Small intestine (tissue), 7 donors: ENCODE measurements around the gene MPST. TPM values are rescaled to one million over a fixed set of nuclear protein-coding genes. Genes with fewer than 3 reads are reported as not detected.

Experiments
- DNase-seq, 2 donors: peaks; one replicate each; pipeline versions ENCODE4 v3.0.0 to v3.0.0-alpha.2; 2013
- FAIRE-seq: peaks from 2 replicates; lab custom pipeline; 2012; peaks lifted over from hg19 to GRCh38; lab: Jason Lieb, UNC
- H3K27ac ChIP-seq, 3 donors: one replicate each; pipeline ENCODE4 v1.5.1; 2013; ENCODE audit warnings: low read length in 2 of 3, mild to moderate bottlenecking in 2 of 3, control low read depth in 1 of 3, inconsistent platforms in 1 of 3, low read depth in 1 of 3, moderate library complexity in 1 of 3
- H3K27me3 ChIP-seq, 3 donors: one replicate each; pipeline ENCODE4 v1.6.1; 2013; ENCODE audit warnings: low read length in 3 of 3, inconsistent platforms in 1 of 3; ENCODE audit not compliant: control insufficient read depth in 3 of 3, insufficient read depth in 3 of 3
- H3K36me3 ChIP-seq, 3 donors: one replicate each; pipeline ENCODE4 v1.6.1; 2013; ENCODE audit warnings: low read length in 3 of 3, inconsistent platforms in 1 of 3, low read depth in 1 of 3, mild to moderate bottlenecking in 1 of 3, moderate library complexity in 1 of 3; ENCODE audit not compliant: control insufficient read depth in 3 of 3, insufficient read depth in 2 of 3
- H3K4me1 ChIP-seq, 3 donors: one replicate each; pipeline ENCODE4 v1.6.1; 2013; ENCODE audit warnings: low read length in 2 of 3, inconsistent platforms in 1 of 3, low read depth in 1 of 3, mild to moderate bottlenecking in 1 of 3, moderate library complexity in 1 of 3; ENCODE audit not compliant: control insufficient read depth in 3 of 3, insufficient read depth in 2 of 3
- H3K4me3 ChIP-seq, 3 donors: one replicate each; pipeline ENCODE4 v1.5.1; 2013; ENCODE audit warnings: low read length in 3 of 3, control low read depth in 1 of 3, inconsistent platforms in 1 of 3, low read depth in 1 of 3, mild to moderate bottlenecking in 1 of 3, moderate library complexity in 1 of 3
- H3K9me3 ChIP-seq, 2 donors: one replicate each; pipeline ENCODE4 v1.6.1; 2013; ENCODE audit warnings: low read depth in 1 of 2, low read length in 1 of 2; ENCODE audit not compliant: control insufficient read depth in 2 of 2, insufficient read depth in 1 of 2
- WGBS, 3 donors: extraction: QIAGEN DNeasy Blood & Tissue Kit; methylation state at CpG; one replicate each; pipeline ENCODE4 v1.1.7; 2013; 5-methylcytosine and 5-hydroxymethylcytosine counted together
- polyA plus RNA-seq, 4 donors: library from polyadenylated mRNA; stranded (reverse) in 3 of 4; unstranded in 1 of 4; fragments of 200-250 nt in 3 of 4; fragments of 120-200 nt in 1 of 4; gene quantifications; one replicate each; pipeline versions ENCODE4 v1.2.1 to v1.2.3, GENCODE V29; 2013
- donor health status: healthy with polysubstance abuse.
- donor health status: control.
- donor health status: control.
- donor health status: Bipolar disorder and iron deficiency.
- donor health status: healthy.

MPST gene
- polyA plus RNA-seq, 4 donors: 192 to 549 (median 305) TPM

DNA sequence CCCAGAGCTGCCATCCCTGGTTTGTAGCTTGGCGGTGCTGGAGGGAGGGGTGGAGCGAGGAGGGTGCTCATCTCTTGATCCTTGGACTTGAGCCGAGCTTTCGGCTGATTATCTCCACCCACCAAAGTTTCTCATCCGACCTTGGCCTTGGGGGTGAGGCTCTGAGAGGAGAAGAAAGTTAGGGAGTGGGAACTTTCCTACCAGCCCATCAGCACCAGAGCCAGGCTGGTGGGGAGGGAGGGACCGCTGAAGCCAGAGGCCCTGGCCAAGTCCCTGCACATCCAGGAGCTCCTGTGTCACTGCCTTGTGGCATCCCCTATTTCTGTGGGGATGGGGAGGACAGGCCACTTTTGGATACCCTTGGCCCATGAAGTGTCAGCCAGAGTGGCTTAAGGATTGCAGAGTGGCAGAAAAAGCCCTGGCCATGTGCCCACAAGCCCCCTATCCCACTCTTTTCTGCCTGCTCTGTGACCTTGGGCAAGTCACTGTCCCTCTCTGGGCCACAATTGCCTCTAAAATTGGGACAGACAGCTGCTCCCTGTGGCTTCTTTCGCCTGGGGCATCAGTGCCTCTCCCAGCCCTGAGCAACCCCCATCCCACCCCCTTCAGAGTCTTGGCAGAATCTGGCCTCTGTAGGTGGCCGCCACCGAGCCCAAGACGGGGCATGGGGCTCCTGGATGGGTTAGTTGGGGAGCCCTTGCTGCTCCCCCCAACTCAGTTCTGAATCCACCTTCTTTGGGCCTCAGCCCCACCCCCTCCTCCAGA is 42.3 kb downstream of the MPST start:
- no peak for FAIRE-seq
- H3K4me3 ChIP-seq: no peak overlapping the region
- DNase-seq: no peak
- H3K9me3 ChIP-seq: no peaks in the 10 kb centered on the region
- WGBS, 3 donors: 43 to 72% (median 64%) methylated on average over 10 of the region's 10 CpGs
- peaks cover 0 to 47% (median 0%) of the 10 kb centered on the region in 3 donors for H3K4me1 ChIP-seq
- peak overlapping the region in 1 of 3 donors; percentile 52 for H3K27ac ChIP-seq
- peaks cover 0 to 35% (median 6%) of the 10 kb centered on the region in 3 donors for H3K36me3 ChIP-seq
- H3K27me3 ChIP-seq: no peaks in the 10 kb centered on the region

DNA sequence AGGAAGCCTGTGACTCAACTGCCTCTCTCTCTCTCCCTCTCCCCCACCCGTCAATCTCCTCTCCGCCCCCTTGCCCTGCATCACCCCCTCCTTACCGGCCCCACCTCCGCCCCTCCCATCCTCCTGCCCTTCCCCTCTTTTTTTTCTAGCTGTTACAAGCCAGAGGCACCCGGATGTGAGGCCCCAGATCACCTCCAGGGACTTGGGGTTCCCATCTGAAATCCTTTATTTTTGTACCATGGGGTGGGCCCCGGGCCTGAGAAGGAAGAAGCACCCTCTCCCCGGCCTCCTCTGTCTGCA is 42.8 kb downstream of the MPST start:
- WGBS, 3 donors: 29 to 43% (median 29%) methylated on average over 7 of the region's 7 CpGs
- H3K4me1 ChIP-seq: peaks cover 0 to 47% (median 0%) of the 10 kb centered on the region in 3 donors
- H3K9me3 ChIP-seq: no peaks in the 10 kb centered on the region
- H3K36me3 ChIP-seq: peaks cover 0 to 32% (median 6%) of the 10 kb centered on the region in 3 donors
- H3K27ac ChIP-seq: peak overlapping the region in 1 of 3 donors; percentile 52
- no peak for FAIRE-seq
- H3K4me3 ChIP-seq: no peak overlapping the region
- H3K27me3 ChIP-seq: no peaks in the 10 kb centered on the region
- peak in 1 of 2 donors; percentile 48 for DNase-seq

DNA sequence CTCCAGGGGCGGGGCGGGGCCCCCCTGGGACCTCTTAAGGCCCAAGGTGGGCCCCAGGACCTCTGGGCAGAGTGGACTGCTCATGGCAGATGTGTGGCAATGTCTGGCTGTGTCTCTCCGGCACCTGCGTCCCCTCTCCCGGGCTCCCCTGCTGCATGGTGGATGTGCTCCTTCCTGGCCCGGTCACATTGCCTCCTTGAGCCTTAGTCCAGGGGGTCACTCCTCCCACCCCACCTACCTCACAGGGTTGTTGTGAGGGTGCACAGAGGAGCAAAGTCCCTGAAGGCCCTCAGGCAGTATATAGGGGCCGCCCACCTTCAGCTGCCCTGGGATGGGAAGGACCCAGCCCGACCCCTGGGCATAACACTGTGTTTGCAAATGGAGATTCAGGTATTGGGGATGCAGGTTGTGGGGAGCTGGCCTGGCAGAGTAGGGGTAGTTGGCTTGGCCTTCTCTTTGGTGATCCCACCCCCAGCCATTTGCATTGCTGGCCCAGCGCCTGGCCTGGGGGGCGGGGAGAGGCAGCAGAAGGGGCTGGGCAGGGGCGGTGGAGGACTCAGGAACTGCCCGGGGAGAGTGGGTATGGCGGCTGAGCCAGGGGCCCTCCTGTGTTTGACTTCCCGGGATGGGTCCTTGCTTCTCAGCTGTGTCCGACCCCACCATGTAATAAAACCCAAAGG is 43.3 kb downstream of the MPST start:
- no peaks in the 10 kb centered on the region for H3K27me3 ChIP-seq
- FAIRE-seq (no peak), DNase-seq (peak in 1 of 2 donors; percentile 62)
- H3K4me3 ChIP-seq: no peak overlapping the region
- peaks cover 0 to 47% (median 0%) of the 10 kb centered on the region in 3 donors for H3K4me1 ChIP-seq
- peaks cover 0 to 28% (median 6%) of the 10 kb centered on the region in 3 donors for H3K36me3 ChIP-seq
- H3K9me3 ChIP-seq: no peaks in the 10 kb centered on the region
- H3K27ac ChIP-seq: peak overlapping the region in 1 of 3 donors; percentile 52
- WGBS, 3 donors: 51 to 69% (median 66%) methylated on average over 15 of the region's 15 CpGs

DNA sequence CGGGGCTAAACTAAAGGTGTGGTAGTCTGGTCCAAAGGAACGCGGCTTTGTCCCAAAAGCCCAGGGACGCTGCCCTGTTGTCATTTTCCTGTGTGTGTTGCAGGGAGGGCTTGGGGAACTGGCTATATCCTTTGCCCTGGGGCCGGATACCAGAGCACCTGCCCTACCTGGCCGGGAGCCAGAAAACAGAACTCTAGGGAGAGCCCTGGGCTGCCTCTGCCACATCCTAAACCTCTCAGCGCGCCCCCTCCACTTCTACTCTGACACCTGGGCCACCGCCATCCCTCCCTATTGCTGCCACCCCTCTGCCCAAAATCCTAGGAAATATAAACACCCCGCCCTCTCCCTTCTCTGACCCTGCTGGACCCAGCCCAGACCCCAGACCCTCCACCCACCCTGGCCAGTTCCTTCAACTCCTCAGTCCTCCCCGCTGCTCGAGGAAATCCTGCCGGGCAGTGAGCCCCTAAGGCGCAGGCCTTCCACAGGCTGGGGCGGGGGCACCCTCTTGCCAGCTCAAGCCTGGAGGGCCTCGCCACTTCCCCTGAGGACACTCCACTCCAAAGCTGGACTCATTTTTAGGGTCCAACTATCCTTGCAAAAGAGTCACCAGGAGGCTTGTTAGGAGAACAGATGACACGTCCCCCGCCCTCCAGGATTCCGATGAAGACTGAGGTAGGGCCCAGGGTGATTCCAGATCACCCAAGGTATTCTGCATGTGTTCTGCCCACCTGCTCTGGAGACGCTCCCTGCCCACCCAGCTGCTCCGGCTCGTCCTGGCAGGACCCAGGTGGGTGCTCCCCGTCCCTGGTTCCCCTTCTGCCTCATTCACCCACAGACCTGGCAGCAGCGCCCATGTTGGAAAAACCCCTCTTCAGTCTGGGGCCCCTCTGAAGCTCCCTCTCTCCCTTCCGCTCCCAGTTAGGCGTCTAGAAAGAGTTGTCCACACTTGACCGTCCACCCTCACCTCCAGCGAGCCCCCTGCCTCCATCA is 44.2 kb downstream of the MPST start:
- Histone ChIP-seq H3K9me3 (no peaks in the 10 kb centered on the region), H3K27ac (peak overlapping the region in 1 of 3 donors; percentile 52), H3K36me3 (peaks cover 0 to 19% (median 6%) of the 10 kb centered on the region in 3 donors), H3K27me3 (peaks cover 0 to 7% (median 0%) of the 10 kb centered on the region in 3 donors), H3K4me3 (no peak overlapping the region), H3K4me1 (peaks cover 0 to 51% (median 0%) of the 10 kb centered on the region in 3 donors)
- peak; percentile 59 to 75 for DNase-seq
- WGBS, 3 donors: 57 to 76% (median 64%) methylated on average over 27 to 28 of the region's 28 CpGs
- FAIRE-seq: no peak

DNA sequence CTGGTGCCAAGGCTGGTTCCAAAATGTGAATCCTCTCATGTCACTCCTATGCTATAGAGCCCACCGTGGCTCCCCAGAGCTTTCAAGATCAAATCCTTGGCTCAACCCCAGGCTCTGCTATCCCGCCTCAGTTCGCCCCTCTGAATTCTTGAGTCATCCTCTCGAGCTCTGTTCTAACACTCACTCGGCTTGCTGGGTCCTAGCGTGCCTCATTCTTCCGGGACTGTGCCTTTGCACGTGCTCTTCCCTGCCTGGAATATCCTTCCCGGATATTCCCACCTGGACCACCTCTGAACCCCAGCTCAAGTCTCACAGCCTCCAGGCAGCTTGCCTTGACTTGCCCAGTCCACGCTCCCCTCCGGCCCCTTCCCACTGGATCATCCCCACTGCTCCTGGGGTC is 45.0 kb downstream of the MPST start:
- FAIRE-seq (no peak), DNase-seq (no peak)
- Histone ChIP-seq H3K36me3 (peaks cover 0 to 11% (median 2%) of the 10 kb centered on the region in 3 donors), H3K9me3 (no peaks in the 10 kb centered on the region), H3K4me1 (peaks cover 0 to 52% (median 0%) of the 10 kb centered on the region in 3 donors), H3K27me3 (peaks cover 0 to 11% (median 2%) of the 10 kb centered on the region in 3 donors), H3K27ac (no peak overlapping the region), H3K4me3 (no peak overlapping the region)
- WGBS, 3 donors: 82 to 90% (median 87%) methylated on average over 11 of the region's 11 CpGs

DNA sequence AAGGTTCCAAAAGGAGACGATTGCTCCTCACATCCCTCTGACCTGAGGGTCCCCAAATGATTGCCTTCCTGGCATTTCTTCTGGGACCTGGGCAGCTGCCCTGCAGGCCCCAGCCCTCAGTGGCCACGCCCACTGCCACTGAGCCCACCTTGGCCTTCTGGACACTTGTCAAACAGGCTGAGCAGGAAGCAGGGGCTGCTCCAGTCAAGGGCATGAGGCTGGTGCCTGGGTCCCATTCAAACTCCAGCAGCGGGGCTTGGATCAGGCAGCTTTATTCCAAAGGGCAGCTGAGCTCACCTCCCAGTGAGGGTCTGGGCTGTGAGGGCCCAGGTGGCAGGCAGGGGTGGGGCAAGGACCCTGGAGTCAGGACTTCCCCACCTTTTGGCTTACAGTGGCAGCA is 45.6 kb downstream of the MPST start:
- WGBS, 3 donors: 44 to 61% (median 51%) methylated on average over 3 of the region's 3 CpGs
- H3K27me3 ChIP-seq: peaks cover 0 to 13% (median 4%) of the 10 kb centered on the region in 3 donors
- H3K4me3 ChIP-seq: no peak overlapping the region
- peaks cover 0 to 4% (median 0%) of the 10 kb centered on the region in 3 donors for H3K36me3 ChIP-seq
- H3K27ac ChIP-seq: no peak overlapping the region
- peak in 1 of 2 donors; percentile 55 for DNase-seq
- peaks cover 0 to 49% (median 0%) of the 10 kb centered on the region in 3 donors for H3K4me1 ChIP-seq
- no peaks in the 10 kb centered on the region for H3K9me3 ChIP-seq
- FAIRE-seq: no peak

DNA sequence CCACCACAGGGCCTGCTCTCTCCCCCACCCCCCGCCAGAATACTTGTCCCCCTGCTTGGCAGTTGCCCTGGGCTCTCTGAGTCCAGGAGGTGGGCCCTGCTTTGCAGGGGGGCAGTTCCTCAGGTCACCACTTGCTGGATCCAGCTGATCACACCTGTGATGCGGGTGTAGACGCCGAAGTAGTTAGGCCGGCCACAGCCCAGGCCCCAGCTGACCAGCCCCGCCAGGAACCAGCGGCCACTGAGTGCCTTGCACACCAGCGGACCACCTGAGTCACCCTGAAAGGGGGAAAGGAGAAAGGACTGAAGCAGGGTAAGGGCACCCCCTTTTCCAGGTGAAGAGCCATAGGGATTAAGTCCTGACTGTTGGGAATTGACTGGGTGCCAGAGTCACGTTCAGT is 46.4 kb downstream of the MPST start:
- Histone ChIP-seq H3K27ac (no peak overlapping the region), H3K4me3 (no peak overlapping the region), H3K9me3 (no peaks in the 10 kb centered on the region), H3K36me3 (no peaks in the 10 kb centered on the region), H3K4me1 (peaks cover 0 to 42% (median 0%) of the 10 kb centered on the region in 3 donors), H3K27me3 (peaks cover 0 to 17% (median 4%) of the 10 kb centered on the region in 3 donors)
- DNase-seq: no peak
- FAIRE-seq: no peak
- 87 to 91% (median 89%) methylated on average over 8 to 9 of the region's 9 CpGs for WGBS, 3 donors
